IMR-90 (cell line): ENCODE data around the gene KRTAP5-1. TPM values are rescaled to one million over a fixed set of nuclear protein-coding genes. Genes with fewer than 3 reads are reported as not detected.

Experiments
- ATAC-seq: fragments of 200-7000 bp; cut with Tn5 transposase; 2 replicates; pipeline ENCODE4 v1.9.1; 2020; ENCODE audit warnings: low read depth, mild to moderate bottlenecking, moderate library complexity
- BruUV-seq: library from RNA; stranded (reverse); fragments of 400-500 nt; replicated peaks from 2 replicates; lab custom pipeline; 2021; lab: Mats Ljungman, UMichigan
- CTCF ChIA-PET: fragments of 300-600 bp; formaldehyde crosslinking; extraction: SDS; loops from one replicate; lab custom pipeline; 2021; ENCODE audit warnings: antibody characterized with exemption; lab: Yijun Ruan, JAX
- POLR2A ChIA-PET: fragments of 300-600 bp; sonication (Branson Sonifier 250); formaldehyde crosslinking; loops from one replicate; lab custom pipeline; 2022; ENCODE audit warnings: antibody characterized with exemption; ENCODE audit not compliant: unreplicated experiment; lab: Charles Lee
- DNase-seq: peaks from one replicate; pipeline ENCODE4 v3.0.0; 2013
- H2AFZ ChIP-seq: replicated peaks from 2 replicates; pipeline ENCODE3; 2013; ENCODE audit warnings: low read length, mild to moderate bottlenecking; ENCODE audit not compliant: poor library complexity
- H2AK5ac ChIP-seq: 2 replicates; pipeline ENCODE4 v1.6.1; 2013; ENCODE audit warnings: low read depth, low read length, inconsistent platforms
- H2AK9ac ChIP-seq: replicated peaks from 2 replicates; pipeline ENCODE3; 2013; ENCODE audit warnings: mild to moderate bottlenecking, low read depth, low read length, moderate library complexity; ENCODE audit not compliant: poor library complexity
- H2BK120ac ChIP-seq: 2 replicates; pipeline ENCODE4 v1.6.1; 2013; ENCODE audit warnings: low read depth, low read length, inconsistent platforms
- H2BK15ac ChIP-seq: 3 replicates; pipeline ENCODE4 v1.6.1; 2013; ENCODE audit warnings: low read depth, low read length, inconsistent platforms
- H2BK20ac ChIP-seq: 2 replicates; pipeline ENCODE4 v1.6.1; 2013; ENCODE audit warnings: low read depth, mild to moderate bottlenecking, inconsistent platforms, low read length, moderate library complexity
- H2BK5ac ChIP-seq: 2 replicates; pipeline ENCODE4 v1.6.1; 2013; ENCODE audit warnings: mild to moderate bottlenecking, low read depth, low read length, inconsistent platforms; ENCODE audit not compliant: poor library complexity, severe bottlenecking
- H3K14ac ChIP-seq: replicated peaks from 2 replicates; pipeline ENCODE4 v1.6.1; 2013; ENCODE audit warnings: low read depth, low read length, inconsistent platforms
- H3K18ac ChIP-seq: 2 replicates; pipeline ENCODE4 v1.6.1; 2013; ENCODE audit warnings: low read depth, low read length, control low read depth
- H3K23ac ChIP-seq: 2 replicates; pipeline ENCODE4 v1.6.1; 2013; ENCODE audit warnings: low read depth, low read length, inconsistent platforms
- H3K27ac ChIP-seq: 2 replicates; pipeline ENCODE4 v1.5.1; 2013; ENCODE audit warnings: mild to moderate bottlenecking, control low read depth, low read length; ENCODE audit not compliant: insufficient read depth
- H3K27me3 ChIP-seq: 2 replicates; pipeline ENCODE4 v1.6.1; 2013; ENCODE audit warnings: low read length; ENCODE audit not compliant: control insufficient read depth, insufficient read depth
- H3K36me3 ChIP-seq: 2 replicates; pipeline ENCODE4 v1.6.1; 2013; ENCODE audit warnings: low read length, mixed read lengths; ENCODE audit not compliant: control insufficient read depth, insufficient read depth
- H3K4ac ChIP-seq: 2 replicates; pipeline ENCODE4 v1.6.1; 2013; ENCODE audit warnings: low read depth, low read length, inconsistent platforms
- H3K4me1 ChIP-seq: 2 replicates; pipeline ENCODE4 v1.6.1; 2013; ENCODE audit warnings: low read length, mixed read lengths; ENCODE audit not compliant: control insufficient read depth, insufficient read depth
- H3K4me2 ChIP-seq: 2 replicates; pipeline ENCODE4 v1.6.1; 2013; ENCODE audit warnings: low read depth, mild to moderate bottlenecking, control low read depth, low read length, moderate library complexity
- H3K4me3 ChIP-seq: 2 replicates; pipeline ENCODE4 v1.5.1; 2013; ENCODE audit warnings: low read depth, mild to moderate bottlenecking, control low read depth, low read length, moderate library complexity; ENCODE audit not compliant: insufficient read depth
- H3K56ac ChIP-seq: 2 replicates; pipeline ENCODE4 v1.6.1; 2013; ENCODE audit warnings: low read length, inconsistent platforms; ENCODE audit not compliant: insufficient read depth; ENCODE audit errors: extremely low read depth
- H3K79me1 ChIP-seq, 2 experiments: 2 replicates each; pipeline ENCODE4 v1.6.1; 2013; ENCODE audit warnings: low read length in 2 of 2, inconsistent platforms in 1 of 2, low read depth in 1 of 2
- H3K9ac ChIP-seq: 2 replicates; pipeline ENCODE4 v1.6.1; 2013; ENCODE audit warnings: low read depth, low read length, control low read depth
- H3K9me1 ChIP-seq: 2 replicates; pipeline ENCODE4 v1.6.1; 2013; ENCODE audit warnings: low read length, inconsistent platforms; ENCODE audit not compliant: insufficient read depth
- H3K9me3 ChIP-seq: 2 replicates; pipeline ENCODE4 v1.6.1; 2013; ENCODE audit warnings: low read length; ENCODE audit not compliant: control insufficient read depth, insufficient read depth
- H4K20me1 ChIP-seq: 2 replicates; pipeline ENCODE4 v1.6.1; 2013; ENCODE audit warnings: low read length, inconsistent platforms; ENCODE audit not compliant: insufficient read depth
- H4K5ac ChIP-seq: 2 replicates; pipeline ENCODE4 v1.6.1; 2013; ENCODE audit warnings: mild to moderate bottlenecking, low read depth, low read length, control low read depth
- H4K8ac ChIP-seq, 2 experiments: 2 replicates each; pipeline ENCODE4 v1.6.1; 2013; ENCODE audit warnings: low read depth in 2 of 2, low read length in 2 of 2, control low read depth in 1 of 2, inconsistent platforms in 1 of 2
- H4K91ac ChIP-seq: 2 replicates; pipeline ENCODE4 v1.6.1; 2013; ENCODE audit warnings: low read depth, low read length, inconsistent platforms; ENCODE audit not compliant: insufficient read depth
- BHLHE40 ChIP-seq: fragments of 150-350 bp; IDR thresholded peaks from 2 replicates; pipeline ENCODE4 v1.6.1; 2016; ENCODE audit warnings: mild to moderate bottlenecking, low read depth, low read length
- CEBPB ChIP-seq: IDR thresholded peaks from 2 replicates; pipeline ENCODE4 v1.6.1; 2012; ENCODE audit warnings: low read depth, low read length, improper control_type of control experiment
- CHD1 ChIP-seq: IDR thresholded peaks from 2 replicates; pipeline ENCODE4 v1.6.1; 2012; ENCODE audit warnings: low read depth, low read length, improper control_type of control experiment
- FOS ChIP-seq: fragments of 150-350 bp; IDR thresholded peaks from 2 replicates; pipeline ENCODE4 v1.6.1; 2016; ENCODE audit warnings: low read depth, low read length
- MAFK ChIP-seq: IDR thresholded peaks from 2 replicates; pipeline ENCODE4 v1.6.1; 2012; ENCODE audit warnings: low read depth, low read length, improper control_type of control experiment
- MAZ ChIP-seq: IDR thresholded peaks from 2 replicates; pipeline ENCODE4 v1.6.1; 2012; ENCODE audit warnings: low read depth, mild to moderate bottlenecking, low read length, improper control_type of control experiment, moderate library complexity, borderline replicate concordance
- MXI1 ChIP-seq: IDR thresholded peaks from 2 replicates; pipeline ENCODE4 v1.6.1; 2012; ENCODE audit warnings: low read depth, mild to moderate bottlenecking, low read length, moderate library complexity, borderline replicate concordance
- NFE2L2 ChIP-seq: fragments of 150-350 bp; IDR thresholded peaks from 2 replicates; pipeline ENCODE4 v1.6.1; 2016; ENCODE audit warnings: low read depth, mild to moderate bottlenecking, low read length
- POLR2A ChIP-seq: IDR thresholded peaks from 2 replicates; pipeline ENCODE4 v1.6.1; 2012; ENCODE audit warnings: mild to moderate bottlenecking, low read depth, low read length
- RAD21 ChIP-seq: IDR thresholded peaks from 2 replicates; pipeline ENCODE4 v1.6.1; 2012; ENCODE audit warnings: low read length, improper control_type of control experiment
- RCOR1 ChIP-seq: IDR thresholded peaks from 2 replicates; pipeline ENCODE4 v1.6.1; 2012; ENCODE audit warnings: mild to moderate bottlenecking, low read length, improper control_type of control experiment; ENCODE audit not compliant: insufficient replicate concordance
- RFX5 ChIP-seq: IDR thresholded peaks from 2 replicates; pipeline ENCODE4 v1.8.0; 2012; ENCODE audit warnings: low read depth, mild to moderate bottlenecking, low read length, moderate library complexity
- SMC3 ChIP-seq: fragments of 150-350 bp; IDR thresholded peaks from 2 replicates; pipeline ENCODE4 v1.6.1; 2016; ENCODE audit warnings: low read depth, mild to moderate bottlenecking, antibody characterized with exemption, low read length, moderate library complexity
- WGBS, 2 experiments: methylation state at CpG; one replicate each; pipeline versions ENCODE4 v1.1.5 to v1.1.7; 2013; ENCODE audit warnings: missing lambda C conversion rate in 2 of 2; ENCODE audit not compliant: insufficient read length in 1 of 2; ENCODE audit errors: extremely low coverage in 2 of 2; 5-methylcytosine and 5-hydroxymethylcytosine counted together
- dilution Hi-C: fragments of 300-500 bp; cut with HindIII; formaldehyde crosslinking; loops from one replicate; pipeline ENCODE4 v1.14.3; 2018; ENCODE audit warnings: low sequenced_read_pairs; ENCODE audit not compliant: unreplicated experiment
- in situ Hi-C: fragments of 300-500 bp; cut with MboI; formaldehyde crosslinking; loops from 3 replicates; pipeline ENCODE4 v1.14.3; 2019; ENCODE audit warnings: low sequenced_read_pairs, inconsistent platforms, mixed read lengths
- intact Hi-C: fragments of 100-400 bp; cut with micrococcal nuclease; formaldehyde crosslinking; loops from 2 replicates; pipeline ENCODE4 v1.10.0; 2022
- polyA plus RNA-seq, 3 experiments: library from polyadenylated mRNA; depleted of rRNA; stranded (reverse); fragments of >200 nt; gene quantifications; 2 replicates each; pipeline ENCODE4 v1.2.3, GENCODE V29; 2012; ENCODE audit warnings: low replicate concordance in 1 of 3
- total RNA-seq: library from RNA; depleted of rRNA; stranded (reverse); fragments of >200 nt; gene quantifications from 2 replicates; pipeline ENCODE4 v1.2.3, GENCODE V29; 2012
- TF ChIP-seq, protein P1 (sequence below): conservative IDR thresholded peaks from 2 replicates; pipeline ENCODE4 v1.5.1; 2012; ENCODE audit warnings: mild to moderate bottlenecking, low read depth, low read length, improper control_type of control experiment
- TF ChIP-seq, protein P2 (sequence below): fragments of 150-350 bp; IDR thresholded peaks from 2 replicates; pipeline ENCODE4 v1.6.1; 2016; ENCODE audit warnings: low read depth, mild to moderate bottlenecking, low read length, moderate library complexity, borderline replicate concordance
- TF ChIP-seq, protein P3 (sequence below): fragments of 150-350 bp; IDR thresholded peaks from 2 replicates; pipeline ENCODE4 v1.6.1; 2017; ENCODE audit warnings: mild to moderate bottlenecking, antibody characterized with exemption, low read length, low read depth

Gene KRTAP5-1
- total and polyA plus RNA-seq, 2 of the 4 experiments (the other 2 are of a cell fraction) = not detected

DNA sequence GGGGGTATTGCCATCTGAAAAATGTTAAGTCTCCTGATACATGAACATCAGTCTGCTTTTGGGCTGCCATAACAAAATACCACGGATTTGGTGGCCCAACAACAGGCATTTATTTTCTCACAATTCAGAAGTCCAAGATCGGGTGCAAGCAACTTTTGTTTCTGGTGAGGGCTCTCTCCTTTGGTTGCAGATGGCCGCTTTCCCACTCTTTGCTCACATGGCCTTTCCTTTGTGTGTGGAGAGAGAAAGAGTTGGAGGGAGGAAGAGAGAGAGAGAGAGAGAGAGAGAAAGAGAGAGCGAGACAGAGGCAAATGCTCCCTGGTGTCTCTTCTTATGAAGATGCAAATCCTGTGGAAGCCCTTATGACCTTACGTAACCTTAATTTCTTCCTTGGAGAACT, 15.5 kb upstream of the KRTAP5-1 start:
- H4K8ac ChIP-seq = no peak overlapping the region
- no peak overlapping the region for H2AK9ac ChIP-seq
- H3K79me1 ChIP-seq = no peaks in the 10 kb centered on the region
- DNase-seq = no peak
- H3K56ac ChIP-seq = no peak overlapping the region
- H3K4me3 ChIP-seq = no peak overlapping the region
- no peak overlapping the region for H4K5ac ChIP-seq
- H3K27me3 ChIP-seq = peaks cover 51% of the 10 kb centered on the region
- no peak overlapping the region for H4K91ac ChIP-seq
- no peak overlapping the region for H2AFZ ChIP-seq
- no peak overlapping the region for H2BK15ac ChIP-seq
- H3K9me1 ChIP-seq = no peaks in the 10 kb centered on the region
- no peaks in the 10 kb centered on the region for H3K9me3 ChIP-seq
- no peaks in the 10 kb centered on the region for H3K4me1 ChIP-seq
- in situ Hi-C loops = no loop called here
- dilution Hi-C loops = no loop called here
- BruUV-seq = no TSS peak
- H4K20me1 ChIP-seq = no peaks in the 10 kb centered on the region
- H3K36me3 ChIP-seq = no peaks in the 10 kb centered on the region
- no peak overlapping the region for H2BK20ac ChIP-seq
- CTCF ChIA-PET = no interaction called here
- no peak overlapping the region for H3K18ac ChIP-seq
- intact Hi-C loops = no loop called here
- H2BK120ac ChIP-seq = no peak overlapping the region
- ATAC-seq = no peak
- H3K14ac ChIP-seq = no peak overlapping the region
- no peak overlapping the region for H3K9ac ChIP-seq
- no peak overlapping the region for H3K4me2 ChIP-seq
- no peak overlapping the region for H3K23ac ChIP-seq
- no CpG with 5 or more reads among the region's 5 CpGs for WGBS, 2 experiments
- POLR2A ChIA-PET = no interaction called here
- no peak overlapping the region for H3K27ac ChIP-seq
- H2BK5ac ChIP-seq = no peak overlapping the region
- H3K4ac ChIP-seq = no peak overlapping the region
- H2AK5ac ChIP-seq = no peak overlapping the region
- TF ChIP-seq POLR2A (no peak), RCOR1 (no peak), NFE2L2 (no peak), CEBPB (no peak), RAD21 (no peak), RFX5 (no peak), MAFK (no peak), MXI1 (no peak), MAZ (no peak), FOS (no peak), BHLHE40 (no peak), CHD1 (no peak), SMC3 (no peak)
- TF ChIP-seq, protein P1, sequence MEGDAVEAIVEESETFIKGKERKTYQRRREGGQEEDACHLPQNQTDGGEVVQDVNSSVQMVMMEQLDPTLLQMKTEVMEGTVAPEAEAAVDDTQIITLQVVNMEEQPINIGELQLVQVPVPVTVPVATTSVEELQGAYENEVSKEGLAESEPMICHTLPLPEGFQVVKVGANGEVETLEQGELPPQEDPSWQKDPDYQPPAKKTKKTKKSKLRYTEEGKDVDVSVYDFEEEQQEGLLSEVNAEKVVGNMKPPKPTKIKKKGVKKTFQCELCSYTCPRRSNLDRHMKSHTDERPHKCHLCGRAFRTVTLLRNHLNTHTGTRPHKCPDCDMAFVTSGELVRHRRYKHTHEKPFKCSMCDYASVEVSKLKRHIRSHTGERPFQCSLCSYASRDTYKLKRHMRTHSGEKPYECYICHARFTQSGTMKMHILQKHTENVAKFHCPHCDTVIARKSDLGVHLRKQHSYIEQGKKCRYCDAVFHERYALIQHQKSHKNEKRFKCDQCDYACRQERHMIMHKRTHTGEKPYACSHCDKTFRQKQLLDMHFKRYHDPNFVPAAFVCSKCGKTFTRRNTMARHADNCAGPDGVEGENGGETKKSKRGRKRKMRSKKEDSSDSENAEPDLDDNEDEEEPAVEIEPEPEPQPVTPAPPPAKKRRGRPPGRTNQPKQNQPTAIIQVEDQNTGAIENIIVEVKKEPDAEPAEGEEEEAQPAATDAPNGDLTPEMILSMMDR = no peak
- TF ChIP-seq, protein P2, sequence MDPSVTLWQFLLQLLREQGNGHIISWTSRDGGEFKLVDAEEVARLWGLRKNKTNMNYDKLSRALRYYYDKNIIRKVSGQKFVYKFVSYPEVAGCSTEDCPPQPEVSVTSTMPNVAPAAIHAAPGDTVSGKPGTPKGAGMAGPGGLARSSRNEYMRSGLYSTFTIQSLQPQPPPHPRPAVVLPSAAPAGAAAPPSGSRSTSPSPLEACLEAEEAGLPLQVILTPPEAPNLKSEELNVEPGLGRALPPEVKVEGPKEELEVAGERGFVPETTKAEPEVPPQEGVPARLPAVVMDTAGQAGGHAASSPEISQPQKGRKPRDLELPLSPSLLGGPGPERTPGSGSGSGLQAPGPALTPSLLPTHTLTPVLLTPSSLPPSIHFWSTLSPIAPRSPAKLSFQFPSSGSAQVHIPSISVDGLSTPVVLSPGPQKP = no peak
- TF ChIP-seq, protein P3, sequence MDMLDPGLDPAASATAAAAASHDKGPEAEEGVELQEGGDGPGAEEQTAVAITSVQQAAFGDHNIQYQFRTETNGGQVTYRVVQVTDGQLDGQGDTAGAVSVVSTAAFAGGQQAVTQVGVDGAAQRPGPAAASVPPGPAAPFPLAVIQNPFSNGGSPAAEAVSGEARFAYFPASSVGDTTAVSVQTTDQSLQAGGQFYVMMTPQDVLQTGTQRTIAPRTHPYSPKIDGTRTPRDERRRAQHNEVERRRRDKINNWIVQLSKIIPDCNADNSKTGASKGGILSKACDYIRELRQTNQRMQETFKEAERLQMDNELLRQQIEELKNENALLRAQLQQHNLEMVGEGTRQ = no peak
